ENCODE data around the gene VPS29. TPM values are rescaled to one million over a fixed set of nuclear protein-coding genes. Genes with fewer than 3 reads are reported as not detected.
"Not testable (repeated sequence)": the region's sequence is repeated elsewhere in the genome, so short reads cannot be mapped to it uniquely, and the experiment has no call there.

Gene VPS29
- total RNA-seq, 1 donor from 2014 or later, result 70.1 TPM

- DNase-seq (ENCODE audit: low read depth in 2 of 2), result no peak
Observed at GRCh38 chr12:110528277-110528839, 26.4 kb upstream of the VPS29 start.

GRCh38 chr12:110520876-110521712, 19.2 kb upstream of the VPS29 start:
- DNase-seq (ENCODE audit: low read depth in 2 of 2), result not testable (repeated sequence)

GRCh38 chr12:110518014-110518413, 16.1 kb upstream of the VPS29 start:
- not testable (repeated sequence) for DNase-seq (ENCODE audit: low read depth in 2 of 2)

GRCh38 chr12:110516995-110517394, 15.1 kb upstream of the VPS29 start:
- no peak for DNase-seq (ENCODE audit: low read depth in 2 of 2)

DNA sequence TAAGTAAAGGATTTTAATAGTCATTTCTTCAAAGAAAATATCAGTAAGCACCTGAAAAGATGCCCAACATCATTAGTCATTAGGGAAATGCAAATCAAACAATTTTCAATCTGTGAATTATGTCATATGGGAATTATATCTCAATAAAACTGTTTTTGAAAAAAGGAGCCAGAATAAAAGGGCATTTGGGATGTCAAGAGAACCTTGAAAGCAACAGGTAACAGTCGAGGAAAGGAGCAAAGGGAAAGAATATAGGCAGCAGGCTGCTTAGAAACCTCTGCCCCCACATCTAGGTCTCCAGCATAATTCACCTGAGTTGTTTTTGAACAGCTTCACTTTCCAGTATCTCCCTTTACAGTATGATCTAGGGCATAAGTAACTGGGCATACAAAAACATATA, 12.5 kb upstream of the VPS29 start:
- DNase-seq (ENCODE audit: low read depth in 2 of 2), result no peak

GRCh38 chr12:110513842-110514241, 11.9 kb upstream of the VPS29 start:
- DNase-seq (ENCODE audit: low read depth in 2 of 2), result no peak

DNA sequence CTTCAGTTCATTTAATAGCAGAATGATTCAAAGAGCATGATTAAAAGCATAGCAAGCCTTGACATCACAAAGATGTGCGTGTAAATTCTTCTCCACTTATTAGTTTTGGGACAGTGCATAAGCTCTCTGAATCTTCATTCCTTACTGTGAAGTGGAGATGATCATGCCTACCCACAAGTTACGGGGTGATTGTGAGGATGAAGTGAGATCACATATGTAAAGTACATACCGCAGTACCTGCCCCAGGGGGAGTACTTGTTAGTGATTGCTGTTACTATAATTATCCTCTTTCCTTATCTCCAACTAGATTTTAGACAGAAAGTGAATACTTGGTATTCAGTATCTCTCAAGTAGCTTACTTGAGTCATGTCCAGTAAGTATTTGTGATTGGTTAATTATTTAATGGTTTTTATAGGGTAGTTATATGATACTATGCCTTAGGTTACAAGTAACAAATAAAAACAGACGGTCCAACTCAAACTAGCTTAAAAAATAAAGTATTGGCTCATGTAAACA, 6.2 kb upstream of the VPS29 start:
- DNase-seq (ENCODE audit: low read depth in 2 of 2), result no peak

- DNase-seq (ENCODE audit: low read depth in 2 of 2), result no peak
Observed at GRCh38 chr12:110505332-110505731, 3.4 kb upstream of the VPS29 start.

DNA sequence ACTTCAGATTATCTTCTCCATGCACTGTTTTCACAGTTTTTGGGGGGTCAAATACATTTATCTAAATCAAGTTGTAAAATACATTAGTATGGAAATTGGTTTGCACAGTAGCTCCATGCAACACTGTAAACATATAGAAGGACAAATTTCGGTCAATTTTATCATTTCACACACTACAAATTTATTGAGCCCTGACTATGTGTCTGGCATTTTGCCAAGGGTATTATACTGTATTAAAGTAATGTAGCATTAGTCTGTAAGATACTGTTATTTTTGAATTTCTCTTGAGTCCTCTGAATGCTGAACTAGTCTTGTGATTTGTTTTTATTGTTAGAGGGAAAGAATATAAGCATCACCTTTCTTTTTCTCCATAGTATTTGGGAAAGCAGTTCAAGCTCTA, 1.5 kb upstream of the VPS29 start:
- DNase-seq (ENCODE audit: low read depth in 2 of 2), result no peak

DNA sequence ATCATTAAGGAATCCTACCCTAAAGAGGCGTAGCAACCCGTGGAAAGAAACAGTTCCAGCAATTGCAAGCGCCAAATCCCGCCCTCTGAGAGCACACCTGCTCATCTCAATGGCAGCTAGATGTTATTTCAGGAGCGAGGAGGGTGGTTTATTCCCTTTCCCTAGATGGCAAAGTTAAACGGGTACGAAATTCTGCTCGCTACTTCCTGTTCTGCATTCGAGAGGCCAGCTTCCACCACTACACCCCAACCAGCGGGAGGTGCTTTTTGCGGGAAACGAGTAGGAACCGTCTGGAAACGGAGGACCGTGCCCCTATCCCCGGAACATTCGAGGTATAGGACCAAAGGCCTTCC, 536 bp downstream of the VPS29 start:
- peak in 1 of 2 donors; percentile 48 for DNase-seq (ENCODE audit: low read depth in 2 of 2)

GRCh38 chr12:110498984-110499706, 2.8 kb downstream of the VPS29 start:
- DNase-seq (ENCODE audit: low read depth in 2 of 2), result no peak

- DNase-seq (ENCODE audit: low read depth in 2 of 2), result no peak
Observed at GRCh38 chr12:110475426-110475825, 26.5 kb downstream of the VPS29 start.

DNA sequence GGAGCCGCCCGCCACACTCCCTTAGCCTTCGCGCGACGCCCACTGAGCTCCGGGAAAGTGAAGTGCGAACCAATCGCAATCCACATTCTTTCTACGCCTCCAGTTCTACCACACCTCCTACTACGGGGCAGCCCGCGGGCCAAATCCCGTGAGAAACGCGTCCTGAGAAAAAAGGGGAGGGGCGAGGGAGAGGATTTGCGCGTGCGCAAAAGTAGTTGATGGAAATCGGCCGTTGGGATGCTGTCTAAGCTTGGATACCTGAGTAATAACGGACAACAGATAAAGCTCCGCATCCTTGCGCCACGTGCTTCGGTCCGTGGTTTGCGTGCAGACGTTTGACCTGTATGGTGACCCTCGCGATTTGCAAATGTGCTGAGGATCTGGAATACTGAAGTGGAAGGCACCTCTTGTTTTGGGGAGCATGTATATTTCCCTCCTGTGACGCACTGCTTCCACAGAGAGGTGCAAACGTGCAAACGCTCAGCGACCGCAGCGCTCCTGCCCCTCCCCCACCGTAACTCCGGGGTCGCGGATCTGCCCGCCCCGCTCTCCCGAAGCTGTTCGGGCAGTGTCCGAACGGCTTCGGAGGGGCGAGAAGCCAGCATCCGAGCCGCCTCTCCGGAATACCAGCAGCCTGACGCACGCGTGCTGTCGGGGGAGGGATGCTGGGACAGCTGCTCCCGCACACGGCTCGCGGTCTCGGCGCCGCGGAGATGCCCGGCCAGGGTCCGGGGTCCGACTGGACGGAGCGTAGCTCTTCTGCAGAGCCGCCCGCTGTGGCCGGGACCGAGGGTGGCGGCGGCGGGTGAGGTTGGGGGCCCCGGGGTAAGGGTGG, 33.5 kb downstream of the VPS29 start, which contains the start of the genes FAM216A and GPN3:
Gene FAM216A (plus strand): TSS at position 632 of the 835 bp plus-strand sequence. CDS start 31 bp downstream, at position 663.
Gene GPN3 (minus strand): TSS at position 44 of the 835 bp plus-strand sequence. CDS start 54 bp downstream, outside the sequence.
- DNase-seq (ENCODE audit: low read depth in 2 of 2), result peak; percentile 97 to 99

- DNase-seq (ENCODE audit: low read depth in 2 of 2), result no peak
Observed at GRCh38 chr12:110467847-110468213, 34.1 kb downstream of the VPS29 start.

DNA sequence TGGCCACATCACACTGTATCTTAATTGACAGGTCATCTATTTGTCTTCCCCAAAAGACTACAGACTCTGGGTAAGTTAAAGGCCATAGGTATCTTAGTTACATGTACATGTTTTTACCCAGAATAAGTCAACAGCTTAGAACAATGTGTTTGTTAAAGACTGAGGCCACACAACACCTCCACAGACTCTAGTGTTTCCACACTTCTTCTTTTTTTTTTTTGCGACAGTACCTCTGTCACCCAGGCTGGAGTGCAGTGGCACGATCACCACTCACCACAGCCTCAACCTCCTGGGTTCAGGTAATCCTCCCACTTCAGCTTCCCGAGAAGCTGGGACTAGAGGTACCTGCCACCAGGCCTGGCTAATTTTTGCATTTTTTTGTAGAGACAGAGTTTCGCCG, 35.1 kb downstream of the VPS29 start:
- no peak for DNase-seq (ENCODE audit: low read depth in 2 of 2)

- not testable (repeated sequence) for DNase-seq (ENCODE audit: low read depth in 2 of 2)
Observed at GRCh38 chr12:110465765-110466164, 36.1 kb downstream of the VPS29 start.

DNA sequence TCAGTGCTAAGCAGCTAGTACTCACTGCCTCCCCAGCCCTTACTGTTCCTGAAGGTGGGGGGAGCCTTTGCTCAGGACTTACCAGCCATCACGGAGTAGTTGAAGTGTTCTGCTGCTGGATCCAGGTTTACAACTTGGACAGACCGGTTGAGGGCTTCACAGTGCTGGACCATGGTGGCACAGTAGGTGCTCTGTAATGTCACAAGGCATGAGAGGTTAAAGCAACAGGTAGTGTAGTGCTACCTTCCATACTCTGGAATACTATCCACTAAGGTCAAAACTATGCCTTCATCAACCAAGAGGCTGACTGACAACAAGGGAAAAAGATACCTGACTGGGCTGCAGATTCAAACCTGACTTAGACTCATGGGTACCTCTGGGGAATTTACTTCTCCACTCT, 36.9 kb downstream of the VPS29 start:
- DNase-seq (ENCODE audit: low read depth in 2 of 2), result no peak

GRCh38 chr12:110461189-110461588, 40.7 kb downstream of the VPS29 start:
- not testable (repeated sequence) for DNase-seq (ENCODE audit: low read depth in 2 of 2)

DNA sequence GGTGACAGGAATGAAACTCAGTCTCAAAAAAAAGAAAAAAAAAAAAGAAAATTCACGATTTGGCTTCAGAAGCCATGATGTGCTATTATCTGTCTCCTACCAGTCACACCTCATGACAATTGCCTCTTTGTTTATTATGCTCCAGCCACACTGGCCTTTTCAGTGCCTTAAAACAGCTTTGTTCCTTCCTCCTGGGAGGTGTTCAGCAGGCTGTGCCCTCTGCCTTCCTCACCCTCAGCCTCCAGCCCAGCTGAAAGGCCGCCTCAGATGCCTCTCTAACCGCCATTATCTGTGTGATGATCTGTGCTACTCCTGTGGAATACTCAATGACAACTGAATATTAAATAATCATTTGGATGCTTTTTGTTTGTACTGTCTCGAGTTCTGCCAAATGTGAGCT, 43.2 kb downstream of the VPS29 start:
- DNase-seq (ENCODE audit: low read depth in 2 of 2), result no peak

DNA sequence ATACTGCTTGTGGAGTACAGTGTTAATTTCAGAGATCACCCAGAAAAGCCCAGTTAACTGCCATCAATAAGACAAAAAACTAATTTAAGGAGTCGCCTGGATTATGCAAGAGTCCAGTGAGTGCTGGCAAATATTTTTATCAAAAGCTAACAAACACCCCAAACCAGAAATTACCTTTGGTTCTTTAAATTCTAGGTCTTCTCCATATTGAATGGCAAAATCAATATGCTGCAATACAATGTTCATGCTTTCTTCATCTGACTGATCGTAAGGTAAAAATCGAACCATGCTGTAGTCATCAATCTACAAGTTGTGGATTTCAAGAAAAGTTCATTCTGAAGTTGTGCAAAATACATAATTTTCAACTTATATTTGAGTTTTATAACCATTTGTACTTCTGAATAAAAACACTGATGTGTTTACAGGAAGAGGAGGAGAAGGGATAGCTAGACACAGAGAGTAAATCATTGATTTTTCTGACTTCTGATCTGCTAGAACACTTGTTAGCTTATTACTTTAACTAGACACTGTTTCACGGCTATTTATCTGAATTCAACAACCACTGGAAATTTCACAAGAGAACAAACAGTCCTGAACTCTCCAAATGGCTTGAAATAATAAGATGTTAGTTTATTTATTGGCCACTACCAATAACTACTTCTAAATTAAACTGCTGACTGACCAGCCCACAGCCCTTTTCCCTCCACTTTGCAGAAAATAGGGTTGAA, 48.2 kb downstream of the VPS29 start:
- DNase-seq (ENCODE audit: low read depth in 2 of 2), result no peak

GRCh38 chr12:110451263-110451662, 50.6 kb downstream of the VPS29 start:
- DNase-seq (ENCODE audit: low read depth in 2 of 2), result no peak

Measured in dermis microvascular lymphatic vessel endothelial cell (primary cell).